Upper lobe of left lung (tissue), 6 donors: ENCODE results near the gene PCSK1. TPM values are rescaled to one million over a fixed set of nuclear protein-coding genes. Genes with fewer than 3 reads are reported as not detected.

Experiments
- ATAC-seq, 2 donors: fragments of 200-7000 bp; cut with Tn5 transposase; one replicate each; pipeline ENCODE4 v1.9.1; 2022; ENCODE audit warnings: mild to moderate bottlenecking in 2 of 2, moderate library complexity in 2 of 2; ENCODE audit not compliant: low FRiP score in 2 of 2
- DNase-seq, 2 donors: peaks; one replicate each; pipeline ENCODE4 v3.0.0-alpha.2; 2019 to 2020
- H3K27ac ChIP-seq, 4 donors: fragments of 200-600 bp; sonication (generic); one replicate each; pipeline ENCODE4 v1.5.1; 2016 to 2019
- H3K27me3 ChIP-seq, 4 donors: fragments of 200-600 bp; sonication (generic); one replicate each; pipeline ENCODE4 v1.5.1; 2017 to 2019
- H3K36me3 ChIP-seq, 4 donors: fragments of 200-600 bp; sonication (generic); one replicate each; pipeline ENCODE4 v1.5.1; 2016 to 2019
- H3K4me1 ChIP-seq, 4 donors: fragments of 200-600 bp; sonication (generic); one replicate each; pipeline ENCODE4 v1.5.1; 2018 to 2019
- H3K4me3 ChIP-seq, 4 donors: fragments of 200-600 bp; sonication (generic); one replicate each; pipeline ENCODE4 v1.5.1; 2017 to 2019; ENCODE audit warnings: mild to moderate bottlenecking in 2 of 4, moderate library complexity in 1 of 4
- H3K9me3 ChIP-seq, 4 donors: fragments of 200-600 bp; sonication (generic); one replicate each; pipeline ENCODE4 v1.5.1; 2018 to 2019
- CTCF ChIP-seq, 6 experiments: fragments of 450-650 bp in 4 of 6; fragments of 200-600 bp in 2 of 6; sonication (generic) in 2 of 6; IDR thresholded peaks; one replicate each; pipeline ENCODE4 v1.5.1; 2016 to 2019; ENCODE audit warnings: antibody characterized with exemption in 6 of 6
- EP300 ChIP-seq, 4 donors: sonication (generic); formaldehyde crosslinking; IDR thresholded peaks; one replicate each; pipeline ENCODE4 v1.5.1; 2017; ENCODE audit warnings: antibody characterized with exemption in 4 of 4, control low read depth in 2 of 4
- POLR2A ChIP-seq, 4 donors: fragments of 450-650 bp; IDR thresholded peaks; one replicate each; pipeline ENCODE4 v1.5.1; 2016 to 2017; ENCODE audit warnings: antibody characterized with exemption in 4 of 4, mild to moderate bottlenecking in 2 of 4
- POLR2AphosphoS5 ChIP-seq, 2 donors: sonication (generic); formaldehyde crosslinking; IDR thresholded peaks; one replicate each; pipeline ENCODE4 v1.5.1; 2017; ENCODE audit warnings: antibody characterized with exemption in 2 of 2
- WGBS, 2 donors: methylation state at CpG; one replicate each; pipeline ENCODE4 v1.1.5; 2017 to 2018; 5-methylcytosine and 5-hydroxymethylcytosine counted together
- total RNA-seq, 6 donors: library from RNA; depleted of rRNA in 4 of 6; stranded (reverse); fragments of >200 nt in 4 of 6; gene quantifications; one replicate each; pipeline versions ENCODE4 v1.1.0 to v1.2.1, GENCODE V29; 2016 to 2021
- donor health status: DM: no; HTN: no; CAD: no; lungs with moderate emphysema.
- donor health status: DM: no; HTN: yes; CAD: no; lungs with severe emphysema.

The PCSK1 gene
- total RNA-seq, 6 donors from 2014 or later = 0.20 to 0.79 (median 0.24) TPM; not detected in 3

- no peak overlapping the region for H3K27ac ChIP-seq
- 56 to 71% methylated on average over 2 of the region's 2 CpGs for WGBS, 2 donors
- H3K27me3 ChIP-seq = no peaks in the 10 kb centered on the region
- no peaks in the 10 kb centered on the region for H3K36me3 ChIP-seq
- H3K4me1 ChIP-seq = no peaks in the 10 kb centered on the region
- DNase-seq (no peak), ATAC-seq (no peak)
- TF ChIP-seq POLR2A (IDR thresholded peaks at IDR 0.05) = no peak
- TF ChIP-seq CTCF (IDR thresholded peaks at IDR 0.05) = no peak
- TF ChIP-seq EP300 (IDR thresholded peaks at IDR 0.05) = no peak
- TF ChIP-seq POLR2AphosphoS5 (IDR thresholded peaks at IDR 0.05) = no peak
- H3K9me3 ChIP-seq = no peaks in the 10 kb centered on the region
- H3K4me3 ChIP-seq = no peak overlapping the region
Observed at GRCh38 chr5:96440185-96440538, 7.1 kb upstream of the PCSK1 start.

GRCh38 chr5:96439477-96440184, 6.6 kb upstream of the PCSK1 start:
- WGBS, 2 donors = 28 to 33% methylated on average over 3 of the region's 3 CpGs
- H3K36me3 ChIP-seq = no peaks in the 10 kb centered on the region
- peaks cover 0 to 2% (median 0%) of the 10 kb centered on the region in 4 donors for H3K27me3 ChIP-seq
- H3K4me1 ChIP-seq = no peaks in the 10 kb centered on the region
- TF ChIP-seq POLR2AphosphoS5 (IDR thresholded peaks at IDR 0.05) (no peak), EP300 (IDR thresholded peaks at IDR 0.05) (no peak), CTCF (IDR thresholded peaks at IDR 0.05) (no peak), POLR2A (IDR thresholded peaks at IDR 0.05) (no peak)
- H3K9me3 ChIP-seq = no peaks in the 10 kb centered on the region
- ATAC-seq (no peak), DNase-seq (no peak)
- H3K4me3 ChIP-seq = no peak overlapping the region
- no peak overlapping the region for H3K27ac ChIP-seq

- H3K9me3 ChIP-seq = no peaks in the 10 kb centered on the region
- H3K27ac ChIP-seq = no peak overlapping the region
- WGBS, 2 donors = 3% methylated on average over 11 of the region's 11 CpGs
- H3K27me3 ChIP-seq = peaks cover 0 to 22% (median 12%) of the 10 kb centered on the region in 4 donors
- peaks cover 11 to 27% (median 14%) of the 10 kb centered on the region in 4 donors for H3K4me1 ChIP-seq
- ATAC-seq (peak; percentile 77 to 78), DNase-seq (peak in 1 of 2 donors; percentile 47)
- no peak overlapping the region for H3K4me3 ChIP-seq
- no peak for TF ChIP-seq POLR2A (IDR thresholded peaks at IDR 0.05)
- no peak for TF ChIP-seq POLR2AphosphoS5 (IDR thresholded peaks at IDR 0.05)
- no peak for TF ChIP-seq CTCF (IDR thresholded peaks at IDR 0.05)
- no peak for TF ChIP-seq EP300 (IDR thresholded peaks at IDR 0.05)
- no peaks in the 10 kb centered on the region for H3K36me3 ChIP-seq
Observed at GRCh38 chr5:96434201-96434645, 1.2 kb upstream of the PCSK1 start.

- peak; percentile 20 to 23 for ATAC-seq
- Histone ChIP-seq H3K36me3 (no peaks in the 10 kb centered on the region), H3K4me3 (peak overlapping the region in 1 of 4 donors; percentile 3), H3K4me1 (peaks cover 11 to 27% (median 14%) of the 10 kb centered on the region in 4 donors), H3K27me3 (peaks cover 0 to 22% (median 12%) of the 10 kb centered on the region in 4 donors), H3K9me3 (no peaks in the 10 kb centered on the region), H3K27ac (no peak overlapping the region)
- TF ChIP-seq CTCF (IDR thresholded peaks at IDR 0.05) (no peak), EP300 (IDR thresholded peaks at IDR 0.05) (no peak), POLR2AphosphoS5 (IDR thresholded peaks at IDR 0.05) (no peak), POLR2A (IDR thresholded peaks at IDR 0.05) (no peak)
- 6 to 9% methylated on average over 39 to 40 of the region's 41 CpGs for WGBS, 2 donors
- DNase-seq = peak in 1 of 2 donors; percentile 48
Observed at GRCh38 chr5:96432216-96433065, 607 bp downstream of the PCSK1 start.
